ENCODE data around the gene NCOR1. TPM values are rescaled to one million over a fixed set of nuclear protein-coding genes. Genes with fewer than 3 reads are reported as not detected.

Gene NCOR1
- total RNA-seq, 1 donor from 2014 or later: 154 TPM

DNA sequence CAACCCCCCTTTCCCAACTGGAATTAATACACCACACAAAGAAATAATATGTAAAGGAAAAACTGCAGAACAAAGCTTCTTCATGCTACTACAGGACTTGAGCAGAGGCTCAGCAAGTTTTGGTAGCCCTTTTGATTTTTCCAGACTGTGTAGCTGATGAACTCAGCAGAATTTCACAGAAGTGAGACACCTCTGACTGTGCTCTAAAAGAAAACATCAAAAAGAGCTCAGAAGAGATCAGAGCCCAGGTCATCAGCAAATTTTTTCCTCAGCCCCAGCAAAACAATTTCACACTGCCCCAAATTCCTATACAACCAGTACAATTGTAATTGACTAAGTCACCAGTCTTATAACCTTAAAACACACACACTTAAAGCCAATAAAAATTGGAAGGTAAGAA is 177.7 kb downstream of the NCOR1 start:
- intact Hi-C loops (cut with micrococcal nuclease): no loop called here

GRCh38 chr17:16036261-16036660 is 179.1 kb downstream of the NCOR1 start:
- intact Hi-C loops (cut with micrococcal nuclease): no loop called here

DNA sequence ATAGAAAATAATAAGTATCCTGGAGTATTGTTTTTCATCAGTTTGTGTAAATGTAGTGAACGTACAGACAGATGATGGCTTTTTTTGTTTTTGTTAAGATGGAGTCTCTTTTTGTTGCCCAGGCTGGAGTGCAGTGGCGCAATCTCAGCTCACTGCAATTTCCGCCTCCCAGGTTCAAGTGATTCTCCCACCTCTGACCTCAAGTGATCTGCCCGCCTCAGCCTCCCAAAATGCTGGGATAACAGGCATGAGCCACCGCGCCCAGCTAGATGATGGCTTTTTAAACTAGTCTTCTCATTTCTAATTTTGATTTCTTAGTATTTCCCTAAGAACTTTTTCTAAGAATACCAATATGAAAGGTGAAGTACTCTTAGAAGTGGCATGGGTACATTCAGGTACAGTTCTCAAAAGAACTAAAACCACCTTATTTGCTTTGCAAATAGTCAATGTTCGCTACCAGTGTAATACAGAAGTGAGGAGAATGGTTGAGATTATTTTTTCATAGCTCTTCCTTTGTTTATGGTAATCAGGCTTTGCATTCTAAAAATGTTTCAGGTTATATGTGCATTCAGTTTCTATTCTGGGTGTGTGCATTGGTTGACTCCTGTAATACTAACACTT is 181.5 kb downstream of the NCOR1 start:
- intact Hi-C loops (cut with micrococcal nuclease): no loop called here

DNA sequence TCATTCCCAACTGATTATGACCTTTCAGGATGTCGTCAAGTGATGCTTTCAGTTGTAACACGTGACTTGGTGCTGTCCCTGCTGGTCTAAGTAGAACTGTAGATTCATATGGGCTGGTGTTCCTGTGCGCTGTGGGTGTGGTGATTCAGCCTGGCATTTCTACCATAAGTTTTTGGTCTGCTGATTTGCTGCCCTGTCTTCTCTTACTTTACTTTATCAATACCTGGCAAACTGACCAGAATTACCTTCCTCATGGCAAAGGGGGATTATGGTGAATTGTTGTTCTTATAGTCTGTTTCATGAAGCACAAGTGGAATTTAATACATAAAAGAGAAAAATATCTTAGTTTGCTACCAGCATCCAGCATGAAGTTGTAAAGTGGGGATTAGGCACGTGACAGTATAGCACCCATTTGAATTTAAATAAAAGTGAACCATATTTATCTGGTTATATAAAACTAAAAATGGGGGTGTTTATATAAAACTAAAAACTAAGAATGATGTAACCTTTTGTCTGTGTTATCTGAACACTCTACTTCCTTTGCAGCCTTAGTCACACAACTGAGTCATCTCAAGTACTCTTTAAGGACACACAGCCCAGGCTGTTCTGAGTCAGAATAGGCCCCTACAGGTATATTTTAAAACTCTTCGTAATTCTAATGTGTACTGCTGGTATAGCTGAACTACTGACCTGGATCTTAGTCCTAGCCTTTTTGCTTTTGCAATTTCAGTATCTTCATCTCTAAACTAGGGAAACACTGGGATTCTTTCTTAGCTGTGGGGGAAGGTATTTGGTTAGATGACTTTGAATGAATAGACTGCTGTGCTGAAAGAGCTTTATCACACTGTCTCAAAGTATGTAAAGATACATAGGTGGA is 187.4 kb downstream of the NCOR1 start:
- intact Hi-C loops (cut with micrococcal nuclease): loop anchor here (1.0 to 10.0 kb wide), 7 partner anchors 27 to 507 kb away; partner anchors contain the start of genes NCOR1 and PIGL

GRCh38 chr17:16026895-16027294 is 188.4 kb downstream of the NCOR1 start:
- intact Hi-C loops (cut with micrococcal nuclease): loop anchor here (5.0 to 10.0 kb wide), 4 partner anchors 190 to 508 kb away; partner anchors contain the start of genes NCOR1 and PIGL

- intact Hi-C loops (cut with micrococcal nuclease): loop anchor here (5.0 to 10.0 kb wide), 4 partner anchors 192 to 510 kb away; partner anchors contain the start of genes NCOR1 and PIGL
Observed at GRCh38 chr17:16025202-16025601, 190.1 kb downstream of the NCOR1 start.

GRCh38 chr17:16023881-16024280 is 191.5 kb downstream of the NCOR1 start:
- intact Hi-C loops (cut with micrococcal nuclease): loop anchor here (10.0 kb wide), 2 partner anchors 341 to 511 kb away; no protein-coding TSS in a partner anchor

- intact Hi-C loops (cut with micrococcal nuclease): no loop called here
Observed at GRCh38 chr17:16019347-16019746, 196.0 kb downstream of the NCOR1 start.

GRCh38 chr17:16013943-16014407 is 201.4 kb downstream of the NCOR1 start:
- intact Hi-C loops (cut with micrococcal nuclease): no loop called here

GRCh38 chr17:16007439-16007838 is 207.9 kb downstream of the NCOR1 start:
- intact Hi-C loops (cut with micrococcal nuclease): no loop called here

- intact Hi-C loops (cut with micrococcal nuclease): no loop called here
Observed at GRCh38 chr17:16005636-16006035, 209.7 kb downstream of the NCOR1 start.

DNA sequence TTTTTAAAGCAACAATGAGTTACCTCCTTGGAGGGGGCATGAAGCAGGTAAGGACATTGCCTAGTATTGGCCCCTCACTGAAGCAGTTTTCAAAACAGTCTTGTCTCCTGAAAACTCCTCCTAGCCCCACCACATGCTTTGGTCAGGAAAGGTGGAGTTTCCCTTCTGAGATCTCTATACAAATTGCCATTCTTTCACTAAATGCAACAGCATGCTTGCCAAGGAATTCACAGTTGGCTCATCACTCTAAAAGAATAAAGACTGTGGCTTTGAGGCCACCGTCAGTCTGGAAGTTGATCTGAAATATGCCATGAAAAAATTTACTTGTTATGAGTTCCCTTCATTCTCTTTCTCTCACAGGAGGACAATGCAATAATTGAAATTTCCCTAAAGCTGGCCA is 211.5 kb downstream of the NCOR1 start:
- intact Hi-C loops (cut with micrococcal nuclease): no loop called here

DNA sequence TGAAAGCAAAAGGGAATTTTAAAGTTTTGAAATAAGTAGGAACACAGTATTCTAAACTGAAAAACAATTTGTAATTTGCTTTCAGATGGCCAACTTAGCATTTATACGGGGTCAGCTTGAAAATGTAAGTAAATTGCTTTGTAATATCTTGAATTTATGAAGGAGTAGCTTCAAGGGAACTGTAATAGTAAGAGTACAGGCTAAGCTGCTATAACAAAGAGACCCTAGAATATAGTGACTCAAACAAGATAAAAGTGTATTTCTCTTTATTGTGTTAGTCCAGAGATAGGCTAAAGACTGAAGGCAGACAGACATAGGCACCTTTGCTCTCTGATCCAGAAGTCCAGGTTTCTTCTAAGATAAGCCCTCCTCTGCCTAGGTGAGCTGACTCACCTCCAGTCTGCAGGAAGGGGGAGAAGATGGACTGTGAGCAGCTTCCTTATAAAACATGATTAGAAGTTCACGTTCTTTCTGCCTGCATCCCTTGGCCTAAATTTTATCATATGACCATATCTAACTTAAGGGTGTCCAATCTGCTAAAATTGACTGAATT is 212.6 kb downstream of the NCOR1 start:
- intact Hi-C loops (cut with micrococcal nuclease): no loop called here

DNA sequence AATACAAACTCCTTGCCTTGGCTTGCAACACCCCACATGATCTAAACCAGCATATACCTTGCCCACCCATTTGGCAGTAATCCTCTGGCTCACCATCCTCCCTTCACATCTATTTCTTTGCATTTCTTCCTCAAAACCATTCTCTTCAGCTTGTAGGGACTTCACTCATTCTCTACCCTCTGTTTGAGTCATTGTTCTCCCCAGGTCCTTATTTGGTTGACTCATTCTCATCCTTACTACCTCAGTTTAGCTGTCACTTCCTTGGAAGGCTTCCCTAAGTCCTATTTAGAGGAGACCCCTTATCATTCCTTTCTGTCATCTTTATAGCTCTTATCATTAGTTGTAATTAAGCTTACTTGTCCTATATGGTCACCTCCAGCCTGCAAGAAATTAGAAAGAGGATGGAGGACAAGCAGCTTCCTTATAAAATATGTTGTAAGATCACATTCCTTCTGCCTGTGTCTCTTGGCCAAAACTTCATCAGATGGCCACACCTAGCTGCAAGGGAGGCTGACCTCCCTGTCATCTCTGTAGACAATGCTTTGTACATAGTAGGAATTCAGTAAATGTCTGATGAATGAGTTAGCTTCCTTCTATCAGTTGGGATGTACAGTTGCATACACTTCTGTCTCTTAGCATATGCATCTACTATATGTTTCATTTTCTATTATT is 214.0 kb downstream of the NCOR1 start:
- intact Hi-C loops (cut with micrococcal nuclease): loop anchor here (1.0 kb wide), 1 partner anchor 27 kb away; no protein-coding TSS in a partner anchor

- intact Hi-C loops (cut with micrococcal nuclease): loop anchor here (1.0 to 10.0 kb wide), 5 partner anchors 103 to 1695 kb away; partner anchors contain the start of genes HS3ST3B1 and NCOR1
Observed at GRCh38 chr17:15999974-16000827, 215.1 kb downstream of the NCOR1 start.

DNA sequence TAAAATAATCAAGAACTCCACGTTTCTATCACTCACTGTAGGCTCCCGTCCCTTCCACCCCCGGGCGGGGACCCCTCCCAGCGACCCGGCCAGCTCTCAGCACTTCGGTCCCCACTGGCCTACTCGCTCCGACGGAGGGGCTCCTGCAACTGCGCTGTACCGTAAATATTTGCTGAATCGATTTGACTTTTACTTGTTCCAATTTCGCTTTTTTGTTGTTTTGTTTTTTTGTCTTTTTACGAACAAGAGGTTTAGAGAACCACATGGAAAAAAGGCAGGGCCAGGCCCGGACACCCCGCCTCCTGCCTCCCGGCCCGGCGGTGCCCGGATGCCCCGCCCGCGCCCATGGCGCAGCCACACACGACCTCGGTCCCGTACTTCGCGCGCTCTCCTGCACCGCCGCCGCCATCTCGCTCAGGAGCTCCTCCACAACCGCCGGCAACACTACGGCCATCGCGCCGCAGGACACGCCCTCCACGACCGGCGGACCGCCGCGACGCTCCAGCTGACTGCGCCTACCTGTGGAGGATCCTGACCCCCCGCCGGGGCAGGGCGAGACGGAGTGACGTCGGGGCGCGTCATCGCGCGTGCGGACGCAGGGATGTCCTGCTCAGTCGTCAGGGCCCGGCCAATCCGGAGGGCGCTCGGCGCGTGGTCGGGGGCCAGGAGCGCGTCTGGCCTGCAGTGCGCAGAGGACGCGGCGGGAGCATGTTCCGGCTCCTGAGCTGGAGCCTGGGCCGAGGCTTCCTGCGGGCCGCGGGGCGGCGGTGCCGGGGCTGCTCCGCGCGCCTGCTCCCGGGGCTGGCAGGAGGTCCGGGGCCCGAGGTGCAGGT is 216.0 kb downstream of the NCOR1 start, which contains the start of the genes TTC19 and ZSWIM7:
TTC19 (plus strand) TSS at position 684 of the 833 bp plus-strand sequence; CDS start at position 709, 25 bp downstream.
ZSWIM7 (minus strand) TSS at position 564 of the 833 bp plus-strand sequence; CDS start at position 454, 110 bp downstream.
- intact Hi-C loops (cut with micrococcal nuclease): loop anchor here (1.0 to 10.0 kb wide), 5 partner anchors 102 to 1695 kb away; partner anchors contain the start of genes HS3ST3B1 and NCOR1

- intact Hi-C loops (cut with micrococcal nuclease): loop anchor here (1.0 to 10.0 kb wide), 7 partner anchors 39 to 1693 kb away; partner anchors contain the start of genes ADORA2B and HS3ST3B1
Observed at GRCh38 chr17:15998031-15998562, 217.2 kb downstream of the NCOR1 start.

- intact Hi-C loops (cut with micrococcal nuclease): loop anchor here (5.0 to 10.0 kb wide), 3 partner anchors 99 to 1692 kb away; partner anchors contain the start of gene HS3ST3B1
Observed at GRCh38 chr17:15996322-15996721, 219.0 kb downstream of the NCOR1 start.

All from T-helper 1 cell treated with Interleukin-12 subunit alpha and Interleukin-12 subunit beta and Interleukin-4 antibody, amounts not matched to agents 30 ng/mL and 1 ng/mL, for 36 hours (primary cell).